ENCODE measurements around the gene ZNF185. TPM values are rescaled to one million over a fixed set of nuclear protein-coding genes. Genes with fewer than 3 reads are reported as not detected.

The ZNF185 gene
- polyA plus RNA-seq, 1 donor: 4.4 TPM

- Histone ChIP-seq H3K27ac (ENCODE audit: low read length) (no peak overlapping the region), H3K27me3 (ENCODE audit: control insufficient read depth, insufficient read depth, low read length) (no peaks in the 10 kb centered on the region), H3K9me3 (ENCODE audit: control insufficient read depth, low read depth, low read length) (no peaks in the 10 kb centered on the region), H3K4me1 (ENCODE audit: control insufficient read depth, insufficient read depth, low read length) (no peaks in the 10 kb centered on the region), H3K4me3 (ENCODE audit: low read length) (no peak overlapping the region), H3K36me3 (ENCODE audit: control insufficient read depth, insufficient read depth, low read length) (no peaks in the 10 kb centered on the region)
- no CpG with 5 or more reads among the region's 6 CpGs for WGBS (ENCODE audit: insufficient coverage, low lambda C conversion rate)
- no peak for DNase-seq
These were observed 34.3 kb downstream of the ZNF185 start for GRCh38 chrX:152932144-152932543.

DNA sequence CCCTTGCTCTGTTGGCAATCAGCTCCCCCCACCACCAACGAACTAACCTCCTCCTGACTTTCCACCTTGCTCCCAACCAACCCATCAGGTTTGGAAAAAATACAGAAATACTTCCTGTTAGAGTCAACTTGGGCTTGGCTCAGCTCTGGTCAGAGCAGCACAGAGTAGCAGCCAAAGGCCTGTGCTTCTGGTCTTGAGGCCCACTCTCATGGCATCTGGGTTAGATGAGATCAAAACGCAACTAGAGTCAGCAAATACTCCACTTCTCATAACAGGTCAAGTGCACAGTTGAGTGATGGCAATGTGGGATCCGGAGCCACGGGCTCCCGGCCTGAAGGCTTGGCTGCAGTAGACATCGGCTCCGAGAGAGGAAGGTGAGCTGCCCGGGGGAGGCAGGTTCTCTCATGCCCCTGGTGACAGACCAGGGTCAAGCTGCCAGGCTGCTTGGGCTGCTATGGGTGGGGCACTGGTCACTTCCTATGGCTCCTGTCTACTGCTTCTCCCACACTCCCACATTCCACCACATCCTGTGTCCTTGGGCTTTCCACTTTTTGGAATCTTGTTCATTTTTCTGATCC is 34.8 kb downstream of the ZNF185 start:
- WGBS (ENCODE audit: insufficient coverage, low lambda C conversion rate): no CpG with 5 or more reads among the region's 8 CpGs
- no peak overlapping the region for H3K4me3 ChIP-seq (ENCODE audit: low read length)
- H3K4me1 ChIP-seq (ENCODE audit: control insufficient read depth, insufficient read depth, low read length): no peaks in the 10 kb centered on the region
- H3K27me3 ChIP-seq (ENCODE audit: control insufficient read depth, insufficient read depth, low read length): no peaks in the 10 kb centered on the region
- no peaks in the 10 kb centered on the region for H3K9me3 ChIP-seq (ENCODE audit: control insufficient read depth, low read depth, low read length)
- no peaks in the 10 kb centered on the region for H3K36me3 ChIP-seq (ENCODE audit: control insufficient read depth, insufficient read depth, low read length)
- no peak overlapping the region for H3K27ac ChIP-seq (ENCODE audit: low read length)
- DNase-seq: no peak

DNA sequence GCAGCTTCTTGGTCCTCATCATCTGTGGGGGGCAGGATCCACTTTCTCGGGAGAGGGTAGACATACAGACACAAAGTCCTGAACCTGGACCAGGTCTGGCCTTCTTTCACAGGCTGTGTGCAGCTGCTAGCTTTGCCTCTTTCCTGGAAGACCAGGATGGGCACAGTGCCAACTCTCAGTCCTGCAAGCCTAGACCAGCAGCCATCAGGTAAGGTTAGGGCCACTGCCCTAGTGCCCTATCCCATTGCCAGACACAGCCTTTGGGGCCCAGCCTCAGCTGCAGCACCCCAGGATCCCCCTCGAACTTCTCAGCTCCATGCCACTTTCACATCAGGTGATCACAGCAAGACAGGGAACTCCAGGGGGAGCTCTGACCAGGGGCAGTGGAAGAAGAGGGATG is 38.4 kb downstream of the ZNF185 start:
- DNase-seq: no peak
- Histone ChIP-seq H3K9me3 (ENCODE audit: control insufficient read depth, low read depth, low read length) (no peaks in the 10 kb centered on the region), H3K36me3 (ENCODE audit: control insufficient read depth, insufficient read depth, low read length) (no peaks in the 10 kb centered on the region), H3K4me3 (ENCODE audit: low read length) (no peak overlapping the region), H3K27ac (ENCODE audit: low read length) (no peak overlapping the region), H3K27me3 (ENCODE audit: control insufficient read depth, insufficient read depth, low read length) (no peaks in the 10 kb centered on the region), H3K4me1 (ENCODE audit: control insufficient read depth, insufficient read depth, low read length) (peaks cover 3% of the 10 kb centered on the region)
- WGBS (ENCODE audit: insufficient coverage, low lambda C conversion rate): no CpG with 5 or more reads among the region's 2 CpGs

- DNase-seq: no peak
- H3K27me3 ChIP-seq (ENCODE audit: control insufficient read depth, insufficient read depth, low read length): no peaks in the 10 kb centered on the region
- peaks cover 3% of the 10 kb centered on the region for H3K4me1 ChIP-seq (ENCODE audit: control insufficient read depth, insufficient read depth, low read length)
- WGBS (ENCODE audit: insufficient coverage, low lambda C conversion rate): no CpG with 5 or more reads among the region's 9 CpGs
- no peaks in the 10 kb centered on the region for H3K9me3 ChIP-seq (ENCODE audit: control insufficient read depth, low read depth, low read length)
- H3K4me3 ChIP-seq (ENCODE audit: low read length): no peak overlapping the region
- H3K36me3 ChIP-seq (ENCODE audit: control insufficient read depth, insufficient read depth, low read length): no peaks in the 10 kb centered on the region
- no peak overlapping the region for H3K27ac ChIP-seq (ENCODE audit: low read length)
These were observed 39.4 kb downstream of the ZNF185 start for GRCh38 chrX:152937236-152937635.

DNA sequence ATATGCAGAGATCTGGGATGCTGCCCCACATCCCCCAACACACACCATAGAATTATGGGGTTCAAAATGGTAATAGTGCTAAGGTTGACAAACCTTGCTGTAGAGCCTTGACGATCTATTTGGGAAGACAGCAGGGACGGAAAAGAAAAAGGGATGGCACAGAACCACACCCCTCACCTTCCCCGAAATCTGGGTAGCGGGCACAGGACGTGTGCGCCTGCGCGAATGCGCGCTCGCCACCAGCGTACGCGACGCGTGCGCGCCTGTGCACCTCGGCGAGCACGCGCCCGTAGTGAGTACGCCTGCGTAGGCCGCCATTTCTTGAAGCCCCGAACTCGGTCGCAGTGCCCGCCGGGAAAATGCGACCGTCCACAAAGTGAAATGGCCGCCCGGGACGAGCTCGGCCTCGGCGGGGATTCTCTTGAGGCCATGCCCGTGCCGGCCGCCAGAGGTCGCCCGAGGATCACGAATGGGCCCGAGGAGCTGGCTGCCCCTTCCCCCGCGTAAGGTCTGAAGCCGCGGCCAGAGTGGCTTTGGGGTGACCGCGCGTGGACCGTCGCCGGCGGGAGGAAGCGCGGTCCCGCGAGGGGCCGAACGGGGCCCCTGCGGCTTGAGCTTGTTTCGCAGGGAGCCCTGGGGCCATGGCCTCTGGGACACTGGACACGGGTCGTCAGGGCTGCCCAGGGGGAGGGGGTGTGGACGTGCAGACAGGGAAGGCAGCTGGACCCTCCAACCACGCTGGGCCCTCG is 43.6 kb downstream of the ZNF185 start:
- Histone ChIP-seq H3K27ac (ENCODE audit: low read length) (peak overlapping the region; percentile 57), H3K27me3 (ENCODE audit: control insufficient read depth, insufficient read depth, low read length) (no peaks in the 10 kb centered on the region), H3K4me3 (ENCODE audit: low read length) (peak overlapping the region; percentile 67), H3K4me1 (ENCODE audit: control insufficient read depth, insufficient read depth, low read length) (peaks cover 3% of the 10 kb centered on the region), H3K36me3 (ENCODE audit: control insufficient read depth, insufficient read depth, low read length) (no peaks in the 10 kb centered on the region), H3K9me3 (ENCODE audit: control insufficient read depth, low read depth, low read length) (no peaks in the 10 kb centered on the region)
- no CpG with 5 or more reads among the region's 70 CpGs for WGBS (ENCODE audit: insufficient coverage, low lambda C conversion rate)
- peak; percentile 92 to 93 for DNase-seq

DNA sequence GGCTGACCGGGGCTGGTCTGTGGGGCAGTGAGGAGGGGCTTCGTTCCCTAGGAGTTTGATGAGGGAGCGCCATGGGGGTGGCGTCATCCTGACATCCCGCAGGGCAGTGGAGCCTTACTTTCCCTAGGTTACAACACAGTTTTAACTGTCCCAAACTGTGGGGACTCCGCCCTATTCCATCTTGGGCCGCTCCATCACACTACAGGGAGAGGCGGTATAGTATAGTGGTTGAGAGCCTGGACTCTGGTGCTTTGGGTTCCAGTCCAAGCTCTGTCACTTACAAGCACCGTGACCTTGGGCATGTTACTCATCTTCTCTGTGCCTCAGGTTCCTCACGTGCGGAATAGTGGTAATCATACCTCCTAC is 44.2 kb downstream of the ZNF185 start:
- Histone ChIP-seq H3K27me3 (ENCODE audit: control insufficient read depth, insufficient read depth, low read length) (no peaks in the 10 kb centered on the region), H3K9me3 (ENCODE audit: control insufficient read depth, low read depth, low read length) (no peaks in the 10 kb centered on the region), H3K36me3 (ENCODE audit: control insufficient read depth, insufficient read depth, low read length) (no peaks in the 10 kb centered on the region), H3K4me3 (ENCODE audit: low read length) (peak overlapping the region; percentile 67), H3K4me1 (ENCODE audit: control insufficient read depth, insufficient read depth, low read length) (peaks cover 3% of the 10 kb centered on the region), H3K27ac (ENCODE audit: low read length) (peak overlapping the region; percentile 57)
- WGBS (ENCODE audit: insufficient coverage, low lambda C conversion rate): no CpG with 5 or more reads among the region's 11 CpGs
- DNase-seq: no peak

- Histone ChIP-seq H3K4me3 (ENCODE audit: low read length) (no peak overlapping the region), H3K27me3 (ENCODE audit: control insufficient read depth, insufficient read depth, low read length) (no peaks in the 10 kb centered on the region), H3K9me3 (ENCODE audit: control insufficient read depth, low read depth, low read length) (no peaks in the 10 kb centered on the region), H3K4me1 (ENCODE audit: control insufficient read depth, insufficient read depth, low read length) (peaks cover 3% of the 10 kb centered on the region), H3K36me3 (ENCODE audit: control insufficient read depth, insufficient read depth, low read length) (no peaks in the 10 kb centered on the region), H3K27ac (ENCODE audit: low read length) (no peak overlapping the region)
- no peak for DNase-seq
- no CpG with 5 or more reads among the region's 1 CpG for WGBS (ENCODE audit: insufficient coverage, low lambda C conversion rate)
These were observed 46.0 kb downstream of the ZNF185 start for GRCh38 chrX:152943826-152944225.

DNA sequence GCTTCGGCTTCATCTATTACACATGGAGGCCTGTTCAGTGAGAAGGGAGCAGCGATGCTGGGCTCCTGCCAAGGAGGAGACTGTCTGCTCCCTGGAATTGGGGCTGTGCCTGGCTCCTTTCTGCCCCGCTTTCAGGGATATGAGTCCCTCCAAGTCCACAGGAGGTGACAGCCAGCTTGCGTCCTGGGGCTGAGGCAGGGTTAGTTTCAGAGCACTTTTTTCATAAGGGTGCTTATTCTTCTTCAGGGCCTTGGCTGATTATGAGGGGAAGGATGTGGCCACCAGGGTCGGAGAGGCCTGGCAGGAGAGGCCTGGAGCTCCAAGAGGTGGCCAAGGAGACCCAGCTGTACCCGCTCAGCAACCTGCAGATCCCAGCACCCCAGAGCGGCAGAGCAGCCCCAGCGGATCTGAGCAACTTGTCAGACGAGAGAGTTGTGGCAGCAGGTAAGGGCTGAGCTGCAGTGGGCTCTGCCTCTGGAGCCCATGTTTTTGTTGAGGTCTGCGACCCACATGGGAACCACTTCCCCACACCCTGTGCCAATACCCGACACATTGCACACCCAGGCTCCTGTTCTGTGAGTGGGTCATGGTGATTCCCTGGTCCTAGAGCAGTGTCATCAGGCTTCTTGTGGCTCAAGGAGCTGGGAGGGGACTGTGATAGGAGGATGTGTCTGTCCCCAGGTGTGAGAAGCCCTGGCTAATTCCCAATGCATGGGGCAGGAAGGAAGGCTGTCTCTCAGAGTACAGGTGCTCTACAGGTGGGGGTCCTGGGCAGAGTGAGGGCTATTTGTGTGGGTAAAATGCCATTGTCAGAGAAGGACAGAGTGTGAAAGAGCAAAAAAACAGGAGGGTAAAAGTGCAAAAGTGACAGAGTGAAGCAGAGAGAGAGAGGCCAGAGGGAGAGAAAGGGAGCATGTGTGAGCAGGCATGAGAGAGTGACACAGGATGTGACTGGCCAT is 47.4 kb downstream of the ZNF185 start:
- H3K27ac ChIP-seq (ENCODE audit: low read length): no peak overlapping the region
- H3K36me3 ChIP-seq (ENCODE audit: control insufficient read depth, insufficient read depth, low read length): no peaks in the 10 kb centered on the region
- no CpG with 5 or more reads among the region's 11 CpGs for WGBS (ENCODE audit: insufficient coverage, low lambda C conversion rate)
- no peak for DNase-seq
- no peaks in the 10 kb centered on the region for H3K27me3 ChIP-seq (ENCODE audit: control insufficient read depth, insufficient read depth, low read length)
- H3K4me1 ChIP-seq (ENCODE audit: control insufficient read depth, insufficient read depth, low read length): peaks cover 3% of the 10 kb centered on the region
- no peaks in the 10 kb centered on the region for H3K9me3 ChIP-seq (ENCODE audit: control insufficient read depth, low read depth, low read length)
- H3K4me3 ChIP-seq (ENCODE audit: low read length): no peak overlapping the region

DNA sequence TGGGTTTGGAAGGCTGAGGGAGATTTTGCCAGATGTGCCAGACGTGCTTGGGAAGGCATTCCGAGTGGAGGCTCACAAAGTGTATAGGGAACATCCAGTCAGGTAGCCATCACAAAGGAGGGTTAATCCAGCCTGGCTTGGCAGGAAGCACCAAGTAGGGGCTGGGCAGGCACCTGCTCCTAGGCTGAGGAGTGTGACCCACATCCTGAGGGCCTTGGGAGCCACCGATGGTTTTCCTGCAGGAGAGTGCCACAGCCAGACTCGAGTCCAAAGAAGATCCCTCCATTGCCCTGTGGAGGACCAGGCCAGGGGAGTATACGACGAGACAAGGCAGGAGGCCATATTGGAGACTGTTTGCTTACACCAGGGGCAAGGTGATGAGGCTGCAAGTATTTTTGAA is 48.8 kb downstream of the ZNF185 start:
- H3K27me3 ChIP-seq (ENCODE audit: control insufficient read depth, insufficient read depth, low read length): no peaks in the 10 kb centered on the region
- DNase-seq: no peak
- no peaks in the 10 kb centered on the region for H3K36me3 ChIP-seq (ENCODE audit: control insufficient read depth, insufficient read depth, low read length)
- H3K9me3 ChIP-seq (ENCODE audit: control insufficient read depth, low read depth, low read length): no peaks in the 10 kb centered on the region
- no peak overlapping the region for H3K27ac ChIP-seq (ENCODE audit: low read length)
- H3K4me1 ChIP-seq (ENCODE audit: control insufficient read depth, insufficient read depth, low read length): no peaks in the 10 kb centered on the region
- WGBS (ENCODE audit: insufficient coverage, low lambda C conversion rate): no CpG with 5 or more reads among the region's 6 CpGs
- H3K4me3 ChIP-seq (ENCODE audit: low read length): no peak overlapping the region
